NCI-H2196 (cell line): ENCODE measurements around the gene NPC1.
"Not testable (repeated sequence)": the region's sequence is repeated elsewhere in the genome, so short reads cannot be mapped to it uniquely, and the experiment has no call there.

Source experiments
- DNase-seq: peaks from one replicate; lab custom pipeline; 2025; ENCODE audit not compliant: unreplicated experiment; lab: John Stamatoyannopoulos, UW

The NPC1 gene

DNA sequence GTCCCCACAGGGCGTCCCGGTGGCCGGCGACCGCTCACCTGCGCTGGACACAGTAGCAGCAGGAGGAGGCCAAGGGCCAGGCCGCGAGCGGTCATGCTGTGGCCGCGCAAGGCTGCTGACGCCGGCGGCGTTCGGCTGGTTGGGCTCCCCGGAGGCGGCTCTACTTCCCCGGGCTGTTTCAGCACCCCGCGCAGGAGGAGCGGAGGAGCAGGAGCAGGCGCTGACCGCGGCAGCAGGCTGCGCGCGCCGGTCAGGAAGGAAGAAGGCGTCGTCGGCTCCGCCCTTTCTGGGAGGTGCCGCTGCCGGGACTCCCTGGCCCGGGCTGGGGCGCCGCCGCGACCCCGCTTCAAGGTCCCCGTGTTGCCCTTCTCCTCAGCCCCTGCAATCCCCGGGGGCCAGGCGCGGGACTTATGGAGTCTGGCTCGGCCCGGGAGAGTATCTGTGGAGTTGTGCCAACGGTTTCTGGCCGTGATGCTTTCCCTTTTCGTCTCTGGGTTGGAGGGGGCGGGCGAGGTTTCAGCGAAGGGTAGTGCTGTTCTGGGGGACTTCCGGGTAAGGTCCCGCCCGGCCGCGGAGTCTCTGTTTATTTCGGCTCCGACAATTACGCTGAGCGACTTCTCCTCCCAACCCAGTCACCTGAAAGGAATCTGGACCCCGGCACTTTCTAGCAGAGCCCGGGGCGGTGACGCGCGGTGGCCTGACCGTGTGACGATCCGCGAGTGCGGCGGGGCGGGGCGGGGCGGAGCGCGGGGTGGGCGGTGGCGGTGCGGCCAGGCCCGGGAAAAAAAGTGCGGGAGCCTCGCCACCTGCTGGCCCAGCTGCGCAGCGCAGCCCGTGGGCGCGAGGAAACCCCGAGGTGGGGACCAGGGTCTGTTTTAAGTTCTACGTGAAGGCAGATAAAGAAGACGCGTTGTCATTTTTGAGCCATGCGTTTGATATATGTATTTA, at the start of gene NPC1:
TSS of gene NPC1 (minus strand) at position 258 of the 948 bp plus-strand sequence. CDS start at position 95, 163 bp downstream.
- DNase-seq = peak; percentile 92

DNA sequence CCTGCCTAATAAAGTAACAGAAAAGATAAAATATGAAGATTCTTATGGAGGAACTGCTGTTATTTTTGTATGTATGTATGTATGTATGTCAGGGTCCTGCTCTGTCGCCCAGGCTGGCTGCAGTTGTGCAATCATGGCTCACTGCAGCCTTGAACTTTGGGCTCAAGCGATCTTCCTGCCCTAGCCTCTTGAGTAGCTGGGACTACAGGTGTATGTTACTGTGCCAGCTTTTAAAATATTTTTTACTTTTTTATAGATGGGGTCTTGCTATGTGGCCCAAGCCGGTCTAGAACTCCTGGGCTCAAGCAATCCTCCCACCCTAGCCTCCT, 49.7 kb upstream of the NPC1 start:
- no peak for DNase-seq

DNA sequence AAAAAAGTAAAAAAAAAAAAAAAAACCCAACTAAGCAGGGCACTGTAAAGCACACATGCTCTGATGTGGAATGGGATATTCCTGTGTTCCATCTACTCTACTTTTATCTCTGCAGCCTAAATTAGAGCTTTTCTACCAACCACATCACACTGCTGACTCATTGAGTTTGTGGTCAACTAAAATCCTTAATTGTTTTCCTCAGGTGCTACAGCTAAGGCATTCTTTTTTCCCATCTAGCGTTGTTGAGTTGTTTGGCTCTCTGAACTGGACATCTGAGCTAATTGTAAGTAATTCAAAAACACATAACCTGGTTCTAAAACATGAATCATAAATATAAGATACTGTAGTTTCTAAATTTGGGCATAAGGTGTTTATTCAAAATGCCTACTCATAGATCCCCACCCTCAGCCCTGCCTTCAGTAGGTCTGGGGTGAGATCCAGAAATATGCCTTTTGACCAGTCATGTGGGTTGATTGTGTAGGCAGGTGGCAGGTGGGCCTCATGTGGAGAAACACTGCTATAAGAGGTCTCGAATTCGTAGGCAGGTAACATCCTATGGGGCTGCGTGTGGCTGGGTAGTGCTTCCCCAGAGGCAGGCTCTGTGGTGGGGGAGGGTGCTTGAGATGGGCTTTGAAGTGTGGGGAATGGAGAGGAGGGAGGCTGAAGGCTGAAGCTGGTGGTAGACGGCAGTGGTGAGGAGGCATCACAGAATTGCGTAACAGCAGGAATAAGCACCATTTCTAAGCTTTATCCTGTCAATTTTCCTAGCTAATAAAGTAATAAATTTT, 49.2 kb upstream of the NPC1 start:
- DNase-seq = no peak

DNA sequence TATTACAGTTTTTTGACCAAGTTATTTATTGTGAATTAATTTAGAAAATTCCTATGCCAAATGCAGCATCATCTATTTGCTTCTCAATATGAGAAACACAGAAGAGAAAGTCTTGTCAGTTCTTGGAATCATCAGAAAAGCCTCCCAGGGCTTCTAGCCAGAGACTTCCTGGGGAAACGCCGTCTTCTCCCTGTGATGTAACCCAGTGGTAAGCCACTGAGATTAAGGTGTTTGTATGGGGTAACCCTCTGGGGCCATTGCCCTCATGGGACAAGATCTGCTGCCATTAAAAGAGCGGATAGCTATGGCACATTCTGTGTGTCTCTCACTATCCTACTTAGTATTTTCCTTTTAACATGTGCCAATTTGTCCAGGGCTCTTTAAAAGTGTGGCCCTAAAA, 48.4 kb upstream of the NPC1 start:
- DNase-seq = no peak

DNA sequence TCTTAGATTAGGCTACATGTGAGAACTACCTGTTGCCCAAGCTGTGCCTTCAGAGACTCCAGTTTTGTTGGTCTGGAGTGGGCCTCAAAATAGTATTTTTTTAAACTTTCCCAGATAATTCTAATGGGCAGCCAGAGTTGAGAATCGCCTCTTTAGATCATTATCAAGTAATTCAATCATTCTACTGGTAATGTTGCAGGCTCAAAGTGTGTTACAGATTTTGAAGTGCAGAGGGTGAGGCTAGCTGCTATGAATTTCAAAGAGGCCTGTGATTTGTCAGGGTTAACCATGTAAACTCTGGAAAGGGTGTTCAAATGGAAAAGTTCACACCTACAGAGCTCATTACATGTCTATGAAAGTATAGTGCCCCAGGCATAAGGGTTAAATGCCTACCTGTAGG, 46.3 kb upstream of the NPC1 start:
- DNase-seq = no peak

- no peak for DNase-seq
Observed at GRCh38 chr18:23631746-23632145, 45.4 kb upstream of the NPC1 start.

- DNase-seq = no peak
Observed at GRCh38 chr18:23631312-23631711, 45.0 kb upstream of the NPC1 start.

DNA sequence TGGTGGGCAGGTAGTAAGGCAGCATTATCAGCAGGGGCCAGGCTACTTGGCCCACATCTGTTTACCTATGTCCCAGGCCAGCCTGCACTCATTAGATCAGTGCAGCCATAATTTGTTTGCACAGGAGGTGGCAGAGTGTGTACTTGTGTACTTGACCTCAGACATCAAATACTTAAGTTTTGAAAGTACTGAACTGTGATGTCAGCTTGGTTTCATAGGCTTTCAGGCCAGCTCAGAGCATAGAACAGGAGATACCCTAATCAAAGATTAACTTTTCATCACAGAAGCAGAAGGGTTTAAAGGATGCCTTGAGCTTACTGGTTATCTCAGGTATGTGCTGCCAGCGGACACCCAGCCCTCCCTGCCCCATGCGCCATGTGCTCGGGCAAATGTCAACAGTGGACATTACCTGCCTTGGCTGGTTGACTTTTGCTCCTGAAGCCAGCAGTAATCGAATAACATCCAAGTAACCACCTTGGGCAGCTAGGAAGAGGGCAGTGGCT, 43.2 kb upstream of the NPC1 start:
- peak; percentile 68 for DNase-seq

GRCh38 chr18:23627970-23628369, 41.7 kb upstream of the NPC1 start:
- DNase-seq = no peak

- peak; percentile 65 for DNase-seq
Observed at GRCh38 chr18:23627321-23627720, 41.0 kb upstream of the NPC1 start.

- no peak for DNase-seq
Observed at GRCh38 chr18:23626451-23627279, 40.4 kb upstream of the NPC1 start.

- DNase-seq = no peak
Observed at GRCh38 chr18:23623040-23623439, 36.7 kb upstream of the NPC1 start.

- no peak for DNase-seq
Observed at GRCh38 chr18:23619388-23619881, 33.1 kb upstream of the NPC1 start.

- DNase-seq = no peak
Observed at GRCh38 chr18:23618862-23619387, 32.6 kb upstream of the NPC1 start.

- DNase-seq = no peak
Observed at GRCh38 chr18:23617412-23618014, 31.2 kb upstream of the NPC1 start.

- DNase-seq = no peak
Observed at GRCh38 chr18:23616258-23616657, 30.0 kb upstream of the NPC1 start.

DNA sequence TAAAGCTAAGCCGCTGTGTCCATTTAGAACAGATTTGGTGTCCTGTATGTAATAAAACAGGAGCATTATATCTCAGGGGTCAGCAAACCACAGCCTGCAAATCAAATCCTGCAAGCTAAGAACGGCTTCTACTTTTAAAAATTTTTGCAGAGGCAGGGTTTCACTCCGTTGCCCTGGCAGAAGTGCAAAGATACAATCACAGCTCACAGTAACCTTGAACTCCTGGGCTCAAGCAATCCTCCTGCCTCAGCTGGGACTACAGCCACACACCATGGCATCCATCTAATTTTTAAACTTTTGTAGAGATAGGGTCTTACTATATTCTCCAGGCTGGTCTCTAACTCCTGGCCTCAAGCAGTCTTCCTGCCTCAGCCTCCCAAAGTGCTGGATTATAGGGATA, 28.6 kb upstream of the NPC1 start:
- no peak for DNase-seq

DNA sequence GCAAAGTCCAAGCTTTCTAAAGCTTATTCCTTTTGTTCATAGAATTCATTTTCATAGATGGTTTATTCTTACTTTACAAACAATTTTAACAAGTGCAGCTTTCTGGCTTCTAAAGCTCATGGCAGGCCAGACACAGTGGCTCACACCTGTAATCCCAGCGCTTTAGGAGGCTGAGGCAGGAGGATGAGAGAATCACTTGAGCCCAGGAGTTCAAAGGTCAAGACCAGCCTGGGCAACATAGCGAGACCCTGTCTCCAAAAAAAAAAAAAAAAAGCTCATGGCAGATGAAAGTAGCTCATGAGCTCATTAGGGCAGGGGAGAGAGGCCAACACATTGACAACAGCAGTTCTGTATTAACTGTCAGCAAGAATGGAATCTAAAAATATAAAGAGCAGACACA, 28.1 kb upstream of the NPC1 start:
- no peak for DNase-seq

GRCh38 chr18:23613091-23613475, 26.8 kb upstream of the NPC1 start:
- not testable (repeated sequence) for DNase-seq

DNA sequence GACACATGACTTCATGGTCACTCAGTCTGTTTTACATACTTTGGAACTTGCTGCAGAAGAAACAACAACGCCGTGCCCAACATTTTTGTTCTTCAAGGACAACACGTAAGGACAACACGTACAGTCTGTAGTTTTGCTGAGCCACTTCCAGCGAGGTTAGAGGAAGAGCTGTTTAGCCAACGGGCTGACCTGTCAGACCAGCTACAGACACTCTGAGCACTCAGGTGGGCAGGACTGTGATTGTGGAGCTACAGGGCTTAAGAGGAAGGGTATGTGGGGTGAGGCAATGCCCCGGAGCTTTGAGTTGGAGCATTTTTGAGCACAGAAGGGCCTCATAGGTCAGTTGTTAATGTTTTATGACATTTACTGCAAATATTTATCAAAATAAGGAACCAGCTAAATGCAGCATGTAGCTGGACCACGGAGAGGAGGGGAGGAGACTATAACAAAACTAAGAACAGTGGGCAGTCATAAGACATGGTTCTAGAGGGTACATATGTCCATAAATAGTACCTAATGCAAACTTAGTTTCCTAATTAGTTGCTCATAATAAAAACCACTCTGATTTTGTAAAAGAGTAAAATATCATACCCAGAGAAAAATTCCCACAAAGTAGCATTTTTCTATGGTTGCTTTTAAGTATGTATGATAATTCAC, 26.3 kb upstream of the NPC1 start:
- no peak for DNase-seq
